Measurements from ENCODE around the gene PMM2.
"Not testable (repeated sequence)": the region's sequence is repeated elsewhere in the genome, so short reads cannot be mapped to it uniquely, and the experiment has no call there.

PMM2 gene

DNA sequence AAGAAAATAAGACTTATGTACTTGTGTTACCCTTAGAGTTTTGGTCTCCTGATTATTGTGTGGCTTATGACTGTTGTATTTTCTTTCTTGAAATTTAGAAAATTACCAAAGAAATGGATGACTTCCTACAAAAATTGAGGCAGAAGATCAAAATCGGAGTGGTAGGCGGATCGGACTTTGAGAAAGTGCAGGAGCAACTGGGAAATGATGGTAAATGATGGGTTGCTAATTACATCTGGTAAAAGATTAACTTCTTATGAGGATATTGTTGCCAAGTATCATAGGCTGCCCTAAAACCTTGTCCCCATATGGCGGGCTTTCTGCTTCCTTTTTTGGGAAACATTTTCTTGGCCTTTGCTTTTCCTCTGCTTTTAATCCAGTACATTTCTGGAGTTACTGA, 4.1 kb downstream of the PMM2 start:
- TF ChIP-seq, protein P1, sequence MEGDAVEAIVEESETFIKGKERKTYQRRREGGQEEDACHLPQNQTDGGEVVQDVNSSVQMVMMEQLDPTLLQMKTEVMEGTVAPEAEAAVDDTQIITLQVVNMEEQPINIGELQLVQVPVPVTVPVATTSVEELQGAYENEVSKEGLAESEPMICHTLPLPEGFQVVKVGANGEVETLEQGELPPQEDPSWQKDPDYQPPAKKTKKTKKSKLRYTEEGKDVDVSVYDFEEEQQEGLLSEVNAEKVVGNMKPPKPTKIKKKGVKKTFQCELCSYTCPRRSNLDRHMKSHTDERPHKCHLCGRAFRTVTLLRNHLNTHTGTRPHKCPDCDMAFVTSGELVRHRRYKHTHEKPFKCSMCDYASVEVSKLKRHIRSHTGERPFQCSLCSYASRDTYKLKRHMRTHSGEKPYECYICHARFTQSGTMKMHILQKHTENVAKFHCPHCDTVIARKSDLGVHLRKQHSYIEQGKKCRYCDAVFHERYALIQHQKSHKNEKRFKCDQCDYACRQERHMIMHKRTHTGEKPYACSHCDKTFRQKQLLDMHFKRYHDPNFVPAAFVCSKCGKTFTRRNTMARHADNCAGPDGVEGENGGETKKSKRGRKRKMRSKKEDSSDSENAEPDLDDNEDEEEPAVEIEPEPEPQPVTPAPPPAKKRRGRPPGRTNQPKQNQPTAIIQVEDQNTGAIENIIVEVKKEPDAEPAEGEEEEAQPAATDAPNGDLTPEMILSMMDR (conservative IDR thresholded peaks at IDR 0.05; ENCODE audit: low read depth): no peak
- no peak overlapping the region for H3K27ac ChIP-seq
- ChIA-PET POLR2A (ENCODE audit: low non-redundant PET) (no interaction called here), CTCF (no interaction called here)
- DNase-seq (ENCODE audit: low spot score): no peak

DNA sequence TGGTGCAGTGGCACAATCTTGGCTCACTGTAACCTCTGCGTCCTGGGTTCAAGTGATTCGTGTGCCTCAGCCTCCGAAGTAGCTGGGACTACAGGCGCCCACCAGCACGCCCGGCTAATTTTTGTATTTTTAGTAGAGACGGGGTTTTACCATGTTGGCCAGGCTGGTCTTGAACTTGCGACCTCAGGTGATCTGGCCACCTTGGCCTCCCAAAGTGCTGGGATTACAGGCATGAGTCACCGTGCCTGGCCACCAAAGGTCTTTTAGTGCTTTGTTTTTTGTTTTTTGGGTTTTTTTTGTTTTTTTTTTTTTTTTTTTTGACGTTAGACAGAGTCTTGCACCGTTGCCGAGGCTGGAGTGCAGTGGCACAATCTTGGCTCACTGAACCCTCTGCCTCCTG, 6.1 kb downstream of the PMM2 start:
- H3K27ac ChIP-seq; POLR2A ChIA-PET (ENCODE audit: low non-redundant PET); DNase-seq (ENCODE audit: low spot score); CTCF ChIA-PET: not testable (repeated sequence)

DNA sequence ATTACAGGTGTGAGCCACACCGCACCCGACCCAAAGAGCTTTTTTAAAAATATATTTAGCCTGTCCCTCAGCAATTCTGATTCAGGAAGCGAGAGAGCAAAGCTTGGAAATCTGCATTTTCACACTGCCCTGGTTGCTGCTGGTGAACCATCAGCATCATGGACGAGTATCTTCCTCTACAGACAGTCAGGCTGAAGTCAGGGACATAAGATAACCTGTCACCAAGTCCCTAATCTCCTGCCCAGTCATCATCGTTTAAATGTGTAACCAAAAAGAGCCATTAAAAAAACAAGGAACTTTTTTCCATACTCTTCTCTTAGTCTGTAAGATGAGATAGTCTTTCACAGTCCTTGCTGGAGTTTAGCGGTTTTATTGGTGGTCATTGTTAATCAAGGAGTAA, 6.7 kb downstream of the PMM2 start:
- CTCF ChIA-PET: no interaction called here
- TF ChIP-seq, protein P1 (conservative IDR thresholded peaks at IDR 0.05; ENCODE audit: low read depth): no peak
- DNase-seq (ENCODE audit: low spot score): no peak
- H3K27ac ChIP-seq: no peak overlapping the region
- POLR2A ChIA-PET (ENCODE audit: low non-redundant PET): no interaction called here

DNA sequence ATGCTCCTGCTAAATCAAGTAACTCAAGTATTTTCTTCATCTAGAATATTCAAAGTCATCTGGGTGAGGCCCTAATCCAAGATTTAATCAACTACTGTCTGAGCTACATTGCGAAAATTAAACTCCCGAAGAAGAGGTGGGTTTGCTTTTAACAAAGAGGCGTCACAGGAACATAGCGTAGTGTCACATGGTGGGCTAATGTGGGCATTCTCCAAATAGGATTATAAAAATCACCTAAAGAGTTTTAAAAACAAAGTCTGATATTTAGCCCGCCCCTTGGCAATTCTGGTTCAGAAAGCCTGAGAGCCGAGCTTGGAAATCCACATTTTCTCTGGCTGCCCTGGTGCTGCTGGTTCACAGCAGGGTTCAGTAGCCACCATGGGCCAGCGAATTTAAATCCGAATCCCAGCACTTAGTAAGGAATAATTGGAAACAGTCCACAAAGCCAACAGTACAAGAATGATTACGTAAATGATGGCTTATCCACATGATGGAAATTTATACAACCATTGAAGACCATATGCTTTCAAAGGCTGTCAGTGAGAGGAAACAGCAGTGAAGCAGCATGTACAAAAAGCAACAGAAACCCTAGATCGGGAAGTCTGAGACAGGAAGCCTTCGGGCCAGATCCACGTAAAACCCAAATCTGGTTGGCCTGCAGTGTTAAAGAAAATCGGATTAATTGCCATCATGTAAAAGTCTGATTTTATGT, 8.8 kb downstream of the PMM2 start:
- ChIA-PET CTCF (no interaction called here), POLR2A (ENCODE audit: low non-redundant PET) (no interaction called here)
- TF ChIP-seq, protein P1 (conservative IDR thresholded peaks at IDR 0.05; ENCODE audit: low read depth): no peak

DNA sequence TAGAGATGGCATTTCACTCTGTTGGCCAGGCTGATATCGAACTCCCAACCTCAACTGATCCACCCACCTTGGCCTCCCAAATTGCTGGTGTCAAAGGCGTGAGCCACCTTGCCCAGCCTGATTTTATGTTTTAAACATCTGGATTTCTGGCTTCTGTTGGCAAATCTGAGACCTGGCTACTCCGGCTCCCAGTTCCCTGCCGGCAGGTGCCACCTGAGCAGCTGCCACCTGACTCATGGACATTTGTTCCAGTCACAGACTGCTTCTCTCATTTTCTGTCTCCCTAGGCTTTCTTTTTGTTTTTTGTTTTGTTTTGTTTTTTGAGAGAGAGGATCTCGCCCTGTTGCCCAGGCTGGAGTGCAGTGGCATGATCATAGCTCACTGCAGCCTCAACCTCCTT, 9.6 kb downstream of the PMM2 start:
- CTCF ChIA-PET: no interaction called here
- no peak overlapping the region for H3K27ac ChIP-seq
- POLR2A ChIA-PET (ENCODE audit: low non-redundant PET): no interaction called here
- TF ChIP-seq, protein P1 (conservative IDR thresholded peaks at IDR 0.05; ENCODE audit: low read depth): no peak
- no peak for DNase-seq (ENCODE audit: low spot score)

More for the DNA sequence above, 8.8 kb downstream of the PMM2 start:
- no peak for DNase-seq (ENCODE audit: low spot score)
- no peak overlapping the region for H3K27ac ChIP-seq

DNA sequence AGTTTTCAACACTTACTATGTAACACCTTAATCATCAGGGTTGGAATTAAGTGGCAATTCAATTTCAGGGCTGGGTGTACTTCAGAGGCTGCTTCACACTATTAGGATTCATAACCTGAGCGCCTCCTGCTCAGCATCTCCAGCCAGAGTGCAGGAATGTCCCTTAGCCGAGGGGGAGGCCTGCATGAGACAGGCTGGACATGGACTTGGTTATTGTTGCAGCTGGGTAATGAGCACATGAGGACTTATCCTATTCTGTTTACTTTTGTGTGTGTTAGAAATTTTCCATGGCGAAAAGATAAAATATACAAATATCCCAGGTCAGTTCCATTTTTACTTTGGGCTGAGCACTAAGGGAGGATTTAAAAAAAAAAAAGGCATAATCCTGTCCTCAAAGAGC, 10.4 kb downstream of the PMM2 start:
- no peak overlapping the region for H3K27ac ChIP-seq
- no peak for DNase-seq (ENCODE audit: low spot score)
- TF ChIP-seq, protein P1 (conservative IDR thresholded peaks at IDR 0.05; ENCODE audit: low read depth): no peak
- ChIA-PET POLR2A (ENCODE audit: low non-redundant PET) (no interaction called here), CTCF (no interaction called here)

DNA sequence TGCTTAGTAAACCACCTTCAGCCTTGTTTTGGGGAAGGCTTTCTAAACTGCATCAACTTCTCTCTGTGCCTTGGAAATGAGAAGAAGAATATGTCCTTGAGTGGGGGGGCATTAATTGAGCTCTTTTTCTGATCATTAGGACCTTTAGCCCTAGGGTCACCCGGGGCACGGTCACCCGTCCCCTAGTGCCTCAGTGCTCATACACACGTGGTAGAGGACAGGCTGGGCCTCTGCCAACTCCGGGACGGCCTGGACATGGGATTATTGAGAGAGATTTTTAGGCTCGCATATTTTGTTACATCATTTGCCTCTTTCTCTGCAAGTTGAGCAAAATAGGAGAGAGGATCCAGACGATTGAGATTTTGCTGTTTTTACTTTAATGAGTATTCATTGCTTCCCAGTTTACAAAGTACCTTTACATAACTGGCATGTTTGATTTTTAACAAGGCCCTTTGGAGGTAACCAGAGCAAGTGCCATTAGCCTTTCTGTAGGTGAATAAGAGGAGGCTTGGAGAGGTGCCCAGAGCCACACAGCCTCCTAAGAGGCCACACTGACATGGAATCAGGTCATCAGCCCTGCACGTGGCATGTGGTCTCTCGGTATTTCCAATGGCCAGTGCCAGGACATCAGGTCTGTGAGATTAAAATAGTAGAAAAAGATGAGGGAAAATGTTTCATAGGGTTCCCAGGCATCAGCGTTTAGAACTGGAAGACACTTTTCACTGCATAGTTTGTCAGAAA, 11.1 kb downstream of the PMM2 start:
- DNase-seq (ENCODE audit: low spot score): no peak
- H3K27ac ChIP-seq: no peak overlapping the region
- CTCF ChIA-PET: no interaction called here
- POLR2A ChIA-PET (ENCODE audit: low non-redundant PET): no interaction called here
- TF ChIP-seq, protein P1 (conservative IDR thresholded peaks at IDR 0.05; ENCODE audit: low read depth): no peak

Measured in RWPE1 (cell line).